Measurements from ENCODE around the gene KCNQ5.

Gene KCNQ5

GRCh38 chr6:72665599-72665998 is 43.7 kb downstream of the KCNQ5 start:
- Histone ChIP-seq H3K27me3 (ENCODE audit: low read depth, low read length) (no peaks in the 10 kb centered on the region), H4K20me1 (ENCODE audit: insufficient read depth, low read length) (no peaks in the 10 kb centered on the region), H3K79me2 (ENCODE audit: low read length) (no peaks in the 10 kb centered on the region), H3K9ac (ENCODE audit: low read length) (no peak overlapping the region), H2AFZ (ENCODE audit: low read depth, low read length) (no peak overlapping the region), H3K4me1 (ENCODE audit: low read length) (no peaks in the 10 kb centered on the region), H3K4me2 (ENCODE audit: low read length) (no peak overlapping the region), H3K4me3 (ENCODE audit: low read length) (no peak overlapping the region), H3K9me3 (ENCODE audit: insufficient read depth, low read length) (no peaks in the 10 kb centered on the region), H3K27ac (ENCODE audit: low read length) (no peak overlapping the region), H3K36me3 (replicated peaks; ENCODE audit: low read depth, low read length) (no peaks in the 10 kb centered on the region)
- no peak for TF ChIP-seq CTCF (IDR thresholded peaks at IDR 0.05; ENCODE audit: low read depth, low read length)
- no peak for TF ChIP-seq EZH2phosphoT487 (IDR thresholded peaks at IDR 0.05; ENCODE audit: low read depth)

- Histone ChIP-seq H2AFZ (ENCODE audit: low read depth, low read length) (no peak overlapping the region), H3K27me3 (ENCODE audit: low read depth, low read length) (no peaks in the 10 kb centered on the region), H4K20me1 (ENCODE audit: insufficient read depth, low read length) (no peaks in the 10 kb centered on the region), H3K9me3 (ENCODE audit: insufficient read depth, low read length) (no peaks in the 10 kb centered on the region), H3K27ac (ENCODE audit: low read length) (no peak overlapping the region), H3K4me1 (ENCODE audit: low read length) (no peaks in the 10 kb centered on the region), H3K4me2 (ENCODE audit: low read length) (no peak overlapping the region), H3K9ac (ENCODE audit: low read length) (no peak overlapping the region), H3K36me3 (replicated peaks; ENCODE audit: low read depth, low read length) (no peaks in the 10 kb centered on the region), H3K4me3 (ENCODE audit: low read length) (no peak overlapping the region), H3K79me2 (ENCODE audit: low read length) (no peaks in the 10 kb centered on the region)
- no peak for TF ChIP-seq EZH2phosphoT487 (IDR thresholded peaks at IDR 0.05; ENCODE audit: low read depth)
- no peak for TF ChIP-seq CTCF (IDR thresholded peaks at IDR 0.05; ENCODE audit: low read depth, low read length)
Observed at GRCh38 chr6:72669324-72669723, 47.5 kb downstream of the KCNQ5 start.

- Histone ChIP-seq H3K4me1 (ENCODE audit: low read length) (no peaks in the 10 kb centered on the region), H3K4me2 (ENCODE audit: low read length) (no peak overlapping the region), H3K27ac (ENCODE audit: low read length) (no peak overlapping the region), H3K79me2 (ENCODE audit: low read length) (no peaks in the 10 kb centered on the region), H3K27me3 (ENCODE audit: low read depth, low read length) (no peaks in the 10 kb centered on the region), H2AFZ (ENCODE audit: low read depth, low read length) (no peak overlapping the region), H3K9ac (ENCODE audit: low read length) (no peak overlapping the region), H3K9me3 (ENCODE audit: insufficient read depth, low read length) (no peaks in the 10 kb centered on the region), H3K36me3 (replicated peaks; ENCODE audit: low read depth, low read length) (no peaks in the 10 kb centered on the region), H4K20me1 (ENCODE audit: insufficient read depth, low read length) (no peaks in the 10 kb centered on the region), H3K4me3 (ENCODE audit: low read length) (no peak overlapping the region)
- TF ChIP-seq CTCF (IDR thresholded peaks at IDR 0.05; ENCODE audit: low read depth, low read length) = no peak
Observed at GRCh38 chr6:72672906-72673305, 51.0 kb downstream of the KCNQ5 start.

- Histone ChIP-seq H3K27me3 (ENCODE audit: low read depth, low read length) (no peaks in the 10 kb centered on the region), H3K4me3 (ENCODE audit: low read length) (no peak overlapping the region), H3K79me2 (ENCODE audit: low read length) (no peaks in the 10 kb centered on the region), H2AFZ (ENCODE audit: low read depth, low read length) (no peak overlapping the region), H3K4me1 (ENCODE audit: low read length) (no peaks in the 10 kb centered on the region), H3K36me3 (replicated peaks; ENCODE audit: low read depth, low read length) (no peaks in the 10 kb centered on the region), H3K9ac (ENCODE audit: low read length) (no peak overlapping the region), H4K20me1 (ENCODE audit: insufficient read depth, low read length) (no peaks in the 10 kb centered on the region), H3K4me2 (ENCODE audit: low read length) (no peak overlapping the region), H3K9me3 (ENCODE audit: insufficient read depth, low read length) (no peaks in the 10 kb centered on the region), H3K27ac (ENCODE audit: low read length) (no peak overlapping the region)
- no peak for TF ChIP-seq CTCF (IDR thresholded peaks at IDR 0.05; ENCODE audit: low read depth, low read length)
- no peak for TF ChIP-seq EZH2phosphoT487 (IDR thresholded peaks at IDR 0.05; ENCODE audit: low read depth)
Observed at GRCh38 chr6:72674842-72675241, 53.0 kb downstream of the KCNQ5 start.
